ENCODE results near the gene PRSS57.
"Not testable (repeated sequence)": the region's sequence is repeated elsewhere in the genome, so short reads cannot be mapped to it uniquely, and the experiment has no call there.

The PRSS57 gene

GRCh38 chr19:710767-711166, 15.5 kb upstream of the PRSS57 start:
- H3K27ac ChIP-seq = peak overlapping the region; percentile 91
- H3K9me3 ChIP-seq = peaks cover 11% of the 10 kb centered on the region
- H3K4me1 ChIP-seq = peaks cover 49% of the 10 kb centered on the region
- H3K9ac ChIP-seq = peak overlapping the region; percentile 88
- H3K4me2 ChIP-seq = peak overlapping the region; percentile 100
- H3K27me3 ChIP-seq = no peaks in the 10 kb centered on the region
- peaks cover 23% of the 10 kb centered on the region for H3K36me3 ChIP-seq
- peak overlapping the region; percentile 94 for H3K4me3 ChIP-seq
- peaks cover 46% of the 10 kb centered on the region for H4K20me1 ChIP-seq
- TF ChIP-seq Cebpa-rat (IDR thresholded peaks at IDR 0.05) = no peak

- Histone ChIP-seq H4K20me1 (peaks cover 39% of the 10 kb centered on the region), H3K4me2 (peak overlapping the region; percentile 100), H3K9me3 (peaks cover 5% of the 10 kb centered on the region), H3K4me3 (peak overlapping the region; percentile 94), H3K4me1 (peaks cover 49% of the 10 kb centered on the region), H3K27me3 (no peaks in the 10 kb centered on the region), H3K9ac (peak overlapping the region; percentile 88), H3K27ac (peak overlapping the region; percentile 91), H3K36me3 (peaks cover 16% of the 10 kb centered on the region)
- TF ChIP-seq Cebpa-rat (IDR thresholded peaks at IDR 0.05) = no peak
These were observed 14.8 kb upstream of the PRSS57 start for GRCh38 chr19:709965-710571.

- H4K20me1 ChIP-seq = peaks cover 33% of the 10 kb centered on the region
- H3K9me3 ChIP-seq = no peaks in the 10 kb centered on the region
- no peak for TF ChIP-seq Cebpa-rat (IDR thresholded peaks at IDR 0.05)
- no peaks in the 10 kb centered on the region for H3K27me3 ChIP-seq
- peak overlapping the region; percentile 94 for H3K4me3 ChIP-seq
- H3K9ac ChIP-seq = peak overlapping the region; percentile 88
- H3K4me1 ChIP-seq = peaks cover 56% of the 10 kb centered on the region
- H3K27ac ChIP-seq = peak overlapping the region; percentile 91
- H3K36me3 ChIP-seq = peaks cover 10% of the 10 kb centered on the region; the same call in 1 of the 2 replicates
- peak overlapping the region; percentile 100 for H3K4me2 ChIP-seq
These were observed 14.1 kb upstream of the PRSS57 start for GRCh38 chr19:709196-709964.

GRCh38 chr19:708154-709143, 13.2 kb upstream of the PRSS57 start, which contains the start of gene PALM:
Gene PALM, plus strand, starts transcription at chr19:708935. Its CDS starts 212 bp downstream, at chr19:709147.
- peak within 1 kb of the TSS; percentile 100 for H3K4me2 ChIP-seq
- peaks cover 29% of the 10 kb centered on the region for H4K20me1 ChIP-seq
- H3K4me1 ChIP-seq = peaks cover 58% of the 10 kb centered on the region
- peak within 1 kb of the TSS; percentile 88 for H3K9ac ChIP-seq
- H3K4me3 ChIP-seq = peak within 1 kb of the TSS; percentile 94
- TF ChIP-seq Cebpa-rat (IDR thresholded peaks at IDR 0.05) = no peak
- no peaks in the 10 kb centered on the region for H3K27me3 ChIP-seq
- peak within 1 kb of the TSS; percentile 91 for H3K27ac ChIP-seq
- H3K9me3 ChIP-seq = no peaks in the 10 kb centered on the region
- H3K36me3 ChIP-seq = 0 out of 2 replicates have a peak, but pooled peaks cover 8% of the 10 kb centered on the region

GRCh38 chr19:704447-704741, 9.1 kb upstream of the PRSS57 start:
- Histone ChIP-seq H4K20me1 (no peaks in the 10 kb centered on the region), H3K36me3 (no peaks in the 10 kb centered on the region), H3K27me3 (no peaks in the 10 kb centered on the region), H3K4me1 (peaks cover 64% of the 10 kb centered on the region), H3K9me3 (no peaks in the 10 kb centered on the region), H3K27ac (peak overlapping the region; percentile 63), H3K4me2 (peak overlapping the region; percentile 93), H3K4me3 (peak overlapping the region; percentile 54), H3K9ac (peak overlapping the region; percentile 61; the same call in 1 of the 2 replicates)
- TF ChIP-seq Cebpa-rat (IDR thresholded peaks at IDR 0.05) = no peak

- peak overlapping the region; percentile 93 for H3K4me2 ChIP-seq
- H3K4me3 ChIP-seq = peak overlapping the region; percentile 68
- TF ChIP-seq Cebpa-rat (IDR thresholded peaks at IDR 0.05) = no peak
- peak overlapping the region; percentile 69 for H3K27ac ChIP-seq
- no peaks in the 10 kb centered on the region for H3K36me3 ChIP-seq
- H3K4me1 ChIP-seq = peaks cover 69% of the 10 kb centered on the region
- H3K9me3 ChIP-seq = no peaks in the 10 kb centered on the region
- H3K27me3 ChIP-seq = no peaks in the 10 kb centered on the region
- peak overlapping the region; percentile 67 for H3K9ac ChIP-seq
- H4K20me1 ChIP-seq = no peaks in the 10 kb centered on the region
These were observed 8.6 kb upstream of the PRSS57 start for GRCh38 chr19:703651-704446.

- Histone ChIP-seq H3K27ac (peak overlapping the region; percentile 69), H3K9me3 (no peaks in the 10 kb centered on the region), H3K4me1 (peaks cover 72% of the 10 kb centered on the region), H3K9ac (peak overlapping the region; percentile 67), H4K20me1 (no peaks in the 10 kb centered on the region), H3K27me3 (no peaks in the 10 kb centered on the region), H3K36me3 (no peaks in the 10 kb centered on the region), H3K4me2 (peak overlapping the region; percentile 81), H3K4me3 (peak overlapping the region; percentile 68)
- no peak for TF ChIP-seq Cebpa-rat (IDR thresholded peaks at IDR 0.05)
These were observed 8.0 kb upstream of the PRSS57 start for GRCh38 chr19:703329-703650.

GRCh38 chr19:702847-703246, 7.6 kb upstream of the PRSS57 start:
- peak overlapping the region; percentile 68 for H3K4me3 ChIP-seq
- not testable (repeated sequence) for H3K36me3 ChIP-seq, H3K9me3 ChIP-seq, H3K27me3 ChIP-seq, H4K20me1 ChIP-seq
- H3K4me2 ChIP-seq = peak overlapping the region; percentile 81
- H3K4me1 ChIP-seq = peaks cover 72% of the 10 kb centered on the region
- H3K27ac ChIP-seq = peak overlapping the region; percentile 69
- peak overlapping the region; percentile 67 for H3K9ac ChIP-seq

- H3K27ac ChIP-seq = peak overlapping the region; percentile 94
These were observed 4.6 kb upstream of the PRSS57 start for GRCh38 chr19:699885-700284.

GRCh38 chr19:698529-698928, 3.3 kb upstream of the PRSS57 start:
- not testable (repeated sequence) for H3K36me3 ChIP-seq, H3K4me3 ChIP-seq, H3K9me3 ChIP-seq, H3K27me3 ChIP-seq, H4K20me1 ChIP-seq
- peaks cover 98% of the 10 kb centered on the region for H3K4me1 ChIP-seq
- peak overlapping the region; percentile 94 for H3K4me2 ChIP-seq
- peak overlapping the region; percentile 79 for H3K9ac ChIP-seq
- peak overlapping the region; percentile 94 for H3K27ac ChIP-seq

More at GRCh38 chr19:699885-700284, 4.6 kb upstream of the PRSS57 start:
- H4K20me1 ChIP-seq, H3K36me3 ChIP-seq, H3K9ac ChIP-seq, H3K4me3 ChIP-seq, H3K9me3 ChIP-seq, H3K27me3 ChIP-seq: not testable (repeated sequence)
- peaks cover 93% of the 10 kb centered on the region for H3K4me1 ChIP-seq
- H3K4me2 ChIP-seq = peak overlapping the region; percentile 94

All from BLaER1 (cell line).